ENCODE data around the gene METTL27. TPM values are rescaled to one million over a fixed set of nuclear protein-coding genes. Genes with fewer than 3 reads are reported as not detected.
A peak's percentile ranks its signal among the peaks of the same experiment; 100 is the strongest.

Gene METTL27
- total RNA-seq, 2 donors from 2014 or later = 2.1 to 3.3 TPM

DNA sequence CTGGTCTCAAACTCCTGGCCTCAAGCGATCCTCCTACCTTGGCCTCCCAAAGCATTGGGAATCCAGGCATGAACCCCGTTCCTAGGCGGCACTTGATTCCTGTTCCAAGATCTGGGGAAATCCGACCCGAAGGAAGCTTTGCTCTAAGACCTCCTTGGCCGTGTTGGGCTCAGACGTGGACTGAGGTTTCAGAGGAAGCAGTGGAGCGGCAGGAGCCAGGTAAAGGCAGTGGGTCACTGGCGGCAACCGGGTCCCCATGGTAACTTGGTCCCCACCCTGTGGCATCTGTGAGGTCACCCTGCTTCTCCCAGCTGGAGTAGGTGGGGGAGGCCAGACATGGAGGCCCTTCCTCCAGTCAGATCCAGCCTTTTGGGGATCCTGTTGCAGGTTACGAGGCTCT lies 18.5 kb upstream of the METTL27 start, which contains the start of gene TMEM270:
Gene TMEM270, plus strand, starts transcription at position 301 of the 400 bp plus-strand sequence. Its CDS starts 36 bp downstream, at position 337.
- Histone ChIP-seq H3K4me3 (no peak within 1 kb of the TSS), H3K27me3 (no peaks in the 10 kb centered on the region), H3K4me1 (peaks cover 2% of the 10 kb centered on the region), H3K27ac (no peak within 1 kb of the TSS), H3K9me3 (no peaks in the 10 kb centered on the region), H3K36me3 (replicated peaks in 1 of 2; ENCODE audit: insufficient read depth in 1 of 2, low read depth in 2 of 2) (no peaks in the 10 kb centered on the region)
- DNase-seq (no peak), ATAC-seq (no peak)
- 83 to 94% methylated on average over 7 to 11 of the region's 11 CpGs for WGBS, 2 donors
- intact Hi-C loops (cut with DNase I) = loop anchor here (10.0 kb wide), 1 partner anchor 256 kb away; no protein-coding TSS in a partner anchor
- TF ChIP-seq CTCF (IDR thresholded peaks at IDR 0.05) = no peak

- Histone ChIP-seq H3K27ac (no peak overlapping the region), H3K27me3 (no peaks in the 10 kb centered on the region), H3K4me3 (no peak overlapping the region), H3K9me3 (no peaks in the 10 kb centered on the region), H3K36me3 (replicated peaks in 1 of 2; ENCODE audit: insufficient read depth in 1 of 2, low read depth in 2 of 2) (no peaks in the 10 kb centered on the region), H3K4me1 (peaks cover 8% of the 10 kb centered on the region)
- TF ChIP-seq CTCF (IDR thresholded peaks at IDR 0.05) (no peak), POLR2A (IDR thresholded peaks at IDR 0.05) (no peak)
- intact Hi-C loops (cut with DNase I) = loop anchor here (5.0 kb wide), 1 partner anchor 52 kb away; no protein-coding TSS in a partner anchor
- no peak for DNase-seq
- WGBS, 2 donors = 74% methylated on average over 2 of the region's 2 CpGs; no CpG with 5 or more reads in 1 of the 2 donors
- ATAC-seq = no peak
Measured at GRCh38 chr7:73858807-73859206, 16.5 kb upstream of the METTL27 start.

GRCh38 chr7:73856941-73857340 lies 14.6 kb upstream of the METTL27 start:
- 62 to 67% methylated on average over 1 to 3 of the region's 3 CpGs for WGBS, 2 donors
- ATAC-seq = no peak
- intact Hi-C loops (cut with DNase I) = loop anchor here (5.0 kb wide), 1 partner anchor 50 kb away; no protein-coding TSS in a partner anchor
- TF ChIP-seq CTCF (IDR thresholded peaks at IDR 0.05) (no peak), POLR2A (IDR thresholded peaks at IDR 0.05) (no peak)
- Histone ChIP-seq H3K9me3 (no peaks in the 10 kb centered on the region), H3K27ac (no peak overlapping the region), H3K4me3 (no peak overlapping the region), H3K36me3 (replicated peaks in 1 of 2; ENCODE audit: insufficient read depth in 1 of 2, low read depth in 2 of 2) (no peaks in the 10 kb centered on the region), H3K4me1 (peaks cover 8% of the 10 kb centered on the region), H3K27me3 (no peaks in the 10 kb centered on the region)
- DNase-seq = no peak

GRCh38 chr7:73852500-73852899 lies 10.2 kb upstream of the METTL27 start:
- H3K9me3 ChIP-seq = no peaks in the 10 kb centered on the region
- ATAC-seq (no peak), DNase-seq (no peak)
- H3K27me3 ChIP-seq = no peaks in the 10 kb centered on the region
- peaks cover 17% of the 10 kb centered on the region for H3K4me1 ChIP-seq
- no peak overlapping the region for H3K4me3 ChIP-seq
- H3K36me3 ChIP-seq (replicated peaks in 1 of 2; ENCODE audit: insufficient read depth in 1 of 2, low read depth in 2 of 2) = no peaks in the 10 kb centered on the region
- intact Hi-C loops (cut with DNase I) = no loop called here
- peak overlapping the region in 3 of 4 donors; percentile 72 to 82 (median 74) for H3K27ac ChIP-seq
- WGBS, 2 donors = 66 to 73% methylated on average over 5 of the region's 5 CpGs
- TF ChIP-seq CTCF (IDR thresholded peaks at IDR 0.05) (no peak), POLR2A (IDR thresholded peaks at IDR 0.05) (no peak)
